ENCODE results near the gene C2.
"Not testable (repeated sequence)": the region's sequence is repeated elsewhere in the genome, so short reads cannot be mapped to it uniquely, and the experiment has no call there.

Gene C2

GRCh38 chr6:31958741-31959739 lies 31.5 kb downstream of the C2 start, which contains the start of the genes NELFE and SKIC2:
Gene NELFE, minus strand, starts transcription at chr6:31958971. Its CDS starts 525 bp downstream, at chr6:31958446.
Gene SKIC2, plus strand, starts transcription at chr6:31959175. Its CDS starts 18 bp downstream, at chr6:31959193.
- DNase-seq, result peak; percentile 99

DNA sequence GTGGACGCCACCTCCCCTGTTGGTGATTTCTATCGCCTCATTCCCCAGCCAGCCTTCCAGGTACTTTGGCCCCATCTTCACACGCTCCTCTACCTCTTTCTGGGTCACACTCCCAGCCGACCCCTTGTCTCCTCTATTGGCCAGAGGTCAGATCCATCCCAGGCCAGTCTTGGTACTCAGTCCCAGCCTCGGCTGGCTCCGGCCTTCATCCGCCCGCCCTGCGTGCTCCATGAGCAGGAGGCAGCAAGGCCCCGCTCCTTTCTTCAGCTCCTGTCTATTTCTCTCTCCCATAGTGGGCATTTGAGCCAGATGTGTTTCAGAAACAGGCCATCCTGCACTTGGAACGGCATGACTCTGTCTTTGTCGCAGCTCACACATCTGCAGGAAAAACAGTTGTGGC lies 34.1 kb downstream of the C2 start:
- no peak for DNase-seq

DNA sequence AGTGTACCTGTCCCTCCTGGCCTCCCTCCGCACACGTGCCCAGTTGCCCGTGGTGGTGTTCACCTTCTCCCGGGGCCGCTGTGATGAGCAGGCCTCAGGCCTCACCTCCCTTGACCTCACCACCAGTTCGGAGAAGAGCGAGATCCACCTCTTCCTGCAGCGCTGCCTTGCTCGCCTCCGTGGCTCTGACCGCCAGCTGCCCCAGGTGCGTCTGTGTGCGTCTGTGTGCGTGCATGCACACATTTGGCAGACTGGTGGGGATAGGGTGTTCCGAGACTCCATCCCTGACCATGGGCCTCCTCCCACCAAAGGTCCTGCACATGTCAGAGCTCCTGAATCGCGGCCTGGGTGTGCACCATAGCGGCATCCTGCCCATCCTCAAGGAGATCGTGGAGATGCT lies 36.4 kb downstream of the C2 start:
- DNase-seq, result no peak

GRCh38 chr6:31965700-31966099 lies 38.2 kb downstream of the C2 start:
- DNase-seq, result no peak

DNA sequence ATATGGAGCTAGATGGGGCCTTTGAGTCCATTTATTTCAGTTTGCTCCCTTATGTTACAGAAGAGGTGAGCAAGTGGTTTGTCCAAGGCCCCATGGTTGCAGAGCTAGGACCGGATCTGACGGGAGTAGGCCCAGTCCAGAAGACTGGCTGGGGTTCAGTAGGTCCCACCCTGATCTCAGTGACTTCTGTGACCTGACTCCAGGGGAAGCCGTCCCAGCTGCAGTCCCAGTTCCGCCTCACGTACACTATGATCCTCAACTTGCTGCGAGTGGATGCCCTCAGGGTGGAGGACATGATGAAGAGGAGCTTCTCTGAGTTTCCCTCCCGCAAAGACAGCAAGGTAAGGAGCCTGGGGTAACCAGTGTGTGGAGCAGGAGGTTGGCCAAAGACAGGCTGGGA lies 39.0 kb downstream of the C2 start:
- no peak for DNase-seq

DNA sequence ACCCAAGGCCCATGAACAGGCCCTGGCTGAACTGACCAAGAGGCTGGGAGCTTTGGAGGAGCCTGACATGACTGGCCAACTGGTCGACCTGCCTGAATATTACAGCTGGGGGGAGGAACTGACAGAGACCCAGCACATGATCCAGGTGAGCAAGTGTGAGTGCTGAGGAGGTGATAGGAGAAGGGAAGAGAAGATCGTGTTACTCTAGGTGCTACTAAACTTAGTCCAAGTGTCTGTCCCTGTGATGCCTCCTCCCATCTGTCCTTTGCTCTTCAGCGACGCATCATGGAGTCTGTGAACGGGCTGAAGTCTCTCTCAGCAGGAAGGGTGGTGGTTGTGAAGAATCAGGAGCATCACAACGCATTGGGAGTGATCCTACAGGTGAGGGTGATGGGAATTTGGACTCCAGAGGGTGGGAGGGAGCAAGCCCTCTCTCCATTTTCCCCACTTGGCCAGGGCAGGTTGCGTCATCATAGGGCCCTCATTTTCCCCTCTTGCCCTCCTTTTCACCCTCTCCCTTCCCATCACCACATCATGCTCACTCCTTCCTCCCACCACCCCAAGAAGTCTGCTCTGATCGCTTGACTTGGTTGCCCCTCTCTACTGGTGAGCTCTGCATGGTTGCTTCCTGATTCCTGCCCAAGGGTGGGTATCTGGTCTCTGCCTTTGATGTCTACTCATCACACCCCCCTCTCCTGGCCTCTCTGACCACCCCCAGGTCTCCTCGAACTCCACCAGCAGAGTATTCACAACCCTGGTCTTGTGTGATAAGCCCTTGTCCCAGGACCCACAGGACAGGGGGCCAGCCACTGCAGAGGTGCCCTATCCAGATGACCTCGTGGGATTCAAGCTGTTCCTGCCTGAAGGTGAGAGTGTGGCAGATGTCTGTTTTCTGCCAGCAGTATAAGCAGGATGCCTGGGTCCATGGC lies 39.7 kb downstream of the C2 start:
- DNase-seq, result no peak

DNA sequence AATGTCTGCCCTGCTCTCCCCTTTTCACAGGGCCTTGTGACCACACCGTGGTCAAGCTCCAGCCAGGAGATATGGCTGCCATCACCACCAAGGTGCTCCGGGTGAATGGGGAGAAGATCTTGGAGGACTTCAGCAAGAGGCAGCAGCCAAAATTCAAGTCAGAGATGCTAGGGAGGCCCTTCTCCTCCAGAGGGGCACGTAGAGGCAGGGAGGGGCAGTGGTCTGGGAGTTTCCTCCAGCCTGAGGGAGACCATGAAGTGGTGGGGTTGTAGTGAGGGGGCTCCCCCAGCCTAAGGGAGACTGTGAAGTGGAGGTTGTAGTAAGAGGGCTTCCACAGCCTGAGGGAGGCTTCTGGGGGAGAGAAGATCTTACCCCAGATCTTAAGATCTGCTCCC lies 40.4 kb downstream of the C2 start:
- no peak for DNase-seq

DNA sequence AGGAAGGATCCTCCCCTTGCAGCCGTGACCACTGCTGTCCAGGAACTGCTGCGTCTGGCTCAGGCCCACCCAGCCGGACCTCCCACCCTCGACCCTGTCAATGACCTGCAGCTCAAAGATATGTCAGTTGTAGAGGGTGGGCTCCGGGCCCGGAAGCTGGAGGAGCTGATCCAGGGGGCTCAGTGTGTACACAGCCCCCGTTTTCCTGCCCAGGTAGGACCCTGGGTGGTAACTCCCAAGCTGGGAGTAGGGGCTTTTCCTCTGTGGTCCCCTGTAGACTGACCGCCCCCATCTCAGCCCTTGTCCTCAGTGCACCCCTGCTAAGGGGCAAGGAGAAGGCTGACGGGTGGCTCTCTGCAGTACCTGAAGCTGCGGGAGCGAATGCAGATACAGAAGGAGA lies 40.8 kb downstream of the C2 start:
- DNase-seq, result no peak

DNA sequence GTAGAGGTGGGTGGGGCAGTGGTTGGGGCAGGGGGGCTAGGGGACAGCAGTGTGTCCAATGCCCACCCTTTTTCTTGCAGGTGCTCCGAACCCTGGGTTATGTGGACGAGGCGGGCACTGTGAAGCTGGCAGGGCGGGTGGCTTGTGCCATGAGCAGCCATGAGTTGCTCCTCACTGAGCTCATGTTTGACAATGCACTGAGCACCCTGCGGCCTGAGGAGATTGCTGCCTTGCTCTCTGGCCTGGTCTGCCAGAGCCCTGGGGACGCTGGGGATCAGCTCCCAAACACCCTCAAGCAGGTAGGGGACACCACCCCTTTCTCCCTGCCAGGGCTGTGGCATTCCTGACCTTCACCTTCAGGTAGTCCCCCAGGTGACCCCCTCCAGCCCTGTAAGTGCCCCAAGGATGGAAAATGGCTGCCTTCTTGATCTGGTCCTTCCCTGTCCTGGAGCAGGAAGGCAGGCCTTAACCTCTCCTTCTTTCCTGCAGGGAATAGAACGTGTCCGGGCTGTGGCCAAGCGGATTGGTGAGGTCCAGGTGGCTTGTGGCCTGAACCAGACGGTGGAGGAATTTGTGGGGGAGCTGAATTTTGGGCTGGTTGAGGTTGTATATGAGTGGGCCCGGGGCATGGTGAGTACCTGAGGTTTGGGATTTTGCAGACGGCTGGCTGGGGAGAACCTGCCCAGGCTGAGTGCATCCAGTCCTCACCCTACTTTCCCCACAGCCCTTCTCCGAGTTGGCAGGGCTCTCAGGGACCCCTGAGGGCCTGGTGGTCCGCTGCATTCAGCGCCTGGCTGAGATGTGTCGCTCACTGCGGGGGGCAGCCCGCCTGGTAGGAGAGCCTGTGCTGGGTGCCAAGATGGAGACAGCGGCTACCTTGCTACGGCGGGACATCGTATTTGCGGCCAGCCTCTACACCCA lies 41.5 kb downstream of the C2 start:
- no peak for DNase-seq

DNA sequence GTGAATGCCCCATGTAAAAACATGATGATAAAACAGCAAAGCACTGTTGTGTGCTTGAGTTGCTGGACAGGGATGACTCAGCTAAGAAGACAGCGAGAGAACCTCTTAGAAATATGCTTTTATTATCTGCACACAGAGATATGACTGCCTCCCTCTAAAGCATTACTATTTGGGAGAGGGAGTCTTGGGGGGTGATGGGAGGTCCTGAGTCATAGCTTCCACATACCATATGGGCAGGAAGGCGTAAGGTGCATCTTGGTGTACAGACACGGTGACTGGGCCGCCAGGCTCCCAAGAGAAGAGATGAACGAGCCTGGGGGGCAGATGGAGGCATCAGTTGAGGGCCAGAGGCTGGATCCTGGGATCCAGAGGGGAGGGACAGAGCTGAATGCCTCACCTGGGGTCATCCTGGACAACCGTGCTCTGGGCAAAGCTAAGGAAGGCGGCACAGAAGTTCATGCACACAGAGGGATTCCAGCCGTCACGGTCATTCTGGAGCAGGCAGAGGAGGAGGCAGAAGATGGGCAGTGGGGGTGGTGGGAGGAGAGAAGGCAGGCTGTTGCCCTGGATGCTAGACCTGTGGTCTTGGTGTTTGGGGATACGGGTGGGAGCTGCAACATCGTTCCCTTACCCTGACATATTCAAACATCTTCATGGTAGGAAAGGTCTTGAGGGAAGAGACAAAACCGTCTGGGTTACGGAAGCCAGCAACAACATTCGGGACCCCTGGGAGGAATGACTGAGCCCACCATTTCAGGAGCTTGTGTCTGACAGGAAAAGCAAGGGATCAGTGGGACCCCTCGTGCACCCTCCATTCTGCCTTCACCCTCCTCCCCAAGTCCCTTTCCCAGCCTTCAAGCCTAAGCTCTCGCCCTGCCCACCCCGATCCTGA lies 42.4 kb downstream of the C2 start:
- DNase-seq, result no peak

DNA sequence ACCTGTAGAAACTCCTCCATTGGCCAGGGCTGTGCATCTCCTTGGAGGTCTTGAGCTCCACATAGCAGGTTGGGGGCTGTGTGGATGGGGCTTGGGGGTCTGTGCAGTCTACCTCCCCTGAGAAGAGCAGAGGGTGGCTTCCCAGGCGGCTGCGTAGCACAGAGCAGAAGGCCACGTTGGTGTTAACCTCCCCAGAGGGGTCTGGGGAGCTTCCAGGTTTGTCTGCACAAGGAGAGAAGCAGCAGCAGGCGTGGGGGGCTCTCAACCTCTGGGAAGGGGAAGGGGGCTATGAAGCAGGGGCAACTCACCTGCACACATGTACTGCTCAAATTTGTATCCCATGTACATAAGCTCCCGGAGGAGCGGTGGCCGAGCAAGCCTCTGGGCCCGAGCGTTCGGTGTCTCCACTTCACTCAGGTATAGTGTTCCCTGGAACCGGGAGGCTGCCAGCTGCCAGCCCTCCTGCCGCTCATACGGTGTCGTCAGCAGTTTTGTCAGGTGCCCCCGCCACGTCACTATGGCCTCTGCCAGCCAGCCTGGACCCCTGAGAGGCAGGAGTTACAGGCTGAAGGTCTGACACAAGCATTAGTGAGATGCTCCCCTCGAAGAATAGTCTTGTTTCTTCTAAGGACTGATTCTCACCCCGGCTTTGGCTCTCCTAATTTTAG lies 43.2 kb downstream of the C2 start:
- DNase-seq, result no peak

- DNase-seq, result no peak
Measured at GRCh38 chr6:31971279-31971992, 43.9 kb downstream of the C2 start.

DNA sequence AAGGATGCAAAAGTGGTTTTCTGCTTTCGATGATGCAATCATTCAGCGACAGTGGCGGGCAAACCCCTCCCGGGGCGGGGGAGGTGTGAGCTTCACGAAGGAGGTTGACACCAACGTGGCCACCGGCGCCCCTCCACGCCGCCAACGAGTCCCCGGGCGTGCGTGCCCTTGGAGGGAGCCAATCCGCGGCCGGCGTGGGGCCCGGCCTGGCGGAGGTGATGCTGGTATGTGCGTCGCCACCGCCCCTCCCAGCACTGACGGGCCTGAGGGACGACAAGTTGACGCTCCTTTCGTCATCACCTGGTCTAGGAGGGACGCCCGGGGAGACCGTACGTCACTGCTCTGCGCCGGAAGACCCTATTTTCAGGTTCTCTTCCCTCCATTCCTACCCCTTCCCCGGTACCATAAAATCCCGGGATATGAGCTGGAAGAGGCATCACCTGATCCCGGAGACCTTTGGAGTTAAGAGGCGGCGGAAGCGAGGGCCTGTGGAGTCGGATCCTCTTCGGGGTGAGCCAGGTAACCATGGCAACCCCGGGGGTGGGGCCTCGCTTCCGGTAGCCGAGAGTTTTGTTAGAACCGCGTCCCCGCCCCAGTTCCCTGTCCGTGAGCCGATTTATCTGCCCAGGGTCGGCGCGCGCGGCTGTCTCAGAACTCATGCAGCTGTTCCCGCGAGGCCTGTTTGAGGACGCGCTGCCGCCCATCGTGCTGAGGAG lies 44.6 kb downstream of the C2 start, which contains the start of gene DXO:
DXO (minus strand) TSS at position 146 of the 716 bp plus-strand sequence. CDS start 463 bp downstream, outside the sequence.
- peak; percentile 97 for DNase-seq

GRCh38 chr6:31972709-31973350 lies 45.3 kb downstream of the C2 start:
- DNase-seq, result no peak

DNA sequence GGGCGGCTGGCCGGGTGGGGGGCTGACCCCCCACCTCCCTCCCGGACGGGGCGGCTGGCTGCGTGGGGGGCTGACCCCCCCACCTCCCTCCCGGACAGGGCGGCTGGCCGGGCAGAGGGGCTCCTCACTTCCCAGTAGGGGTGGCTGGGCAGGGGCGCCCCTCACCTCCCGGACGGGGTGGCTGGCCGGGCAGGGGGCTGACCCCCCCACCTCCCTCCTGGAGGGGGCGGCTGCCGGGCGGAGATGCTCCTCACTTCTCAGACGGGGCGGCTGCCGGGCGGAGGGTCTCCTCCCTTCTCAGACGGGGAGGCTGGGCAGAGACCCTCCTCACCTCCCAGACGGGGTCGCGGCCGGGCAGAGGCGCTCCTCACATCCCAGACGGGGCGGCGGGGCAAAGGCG lies 48.5 kb downstream of the C2 start:
- DNase-seq, result not testable (repeated sequence)

- no peak for DNase-seq
Measured at GRCh38 chr6:31977816-31978431, 50.4 kb downstream of the C2 start.

GRCh38 chr6:31978831-31979230 lies 51.3 kb downstream of the C2 start:
- DNase-seq, result no peak

Measured in islet precursor cell (in vitro differentiated cells).